Right lobe of liver (tissue), 4 donors: Measurements from ENCODE around the gene EPHA10.

Source experiments
- POLR2A ChIP-seq: fragments of 450-650 bp; IDR thresholded peaks from one replicate; pipeline ENCODE4 v1.6.1; 2017; ENCODE audit warnings: antibody characterized with exemption, mild to moderate bottlenecking
- TF ChIP-seq, protein P1 (sequence below), 4 donors: fragments of 200-600 bp in 3 of 4; fragments of 450-650 bp in 1 of 4; IDR thresholded peaks; one replicate each; pipeline versions ENCODE4 v1.5.1 to v1.8.0; 2016 to 2022; ENCODE audit warnings: antibody characterized with exemption in 4 of 4, mild to moderate bottlenecking in 2 of 4
- donor health status: DM: no; HTN: no; CAD: no.
- donor health status: DM: no; HTN: no; CAD: no.
- donor health status: DM: no; HTN: yes; CAD: no.

DNA sequence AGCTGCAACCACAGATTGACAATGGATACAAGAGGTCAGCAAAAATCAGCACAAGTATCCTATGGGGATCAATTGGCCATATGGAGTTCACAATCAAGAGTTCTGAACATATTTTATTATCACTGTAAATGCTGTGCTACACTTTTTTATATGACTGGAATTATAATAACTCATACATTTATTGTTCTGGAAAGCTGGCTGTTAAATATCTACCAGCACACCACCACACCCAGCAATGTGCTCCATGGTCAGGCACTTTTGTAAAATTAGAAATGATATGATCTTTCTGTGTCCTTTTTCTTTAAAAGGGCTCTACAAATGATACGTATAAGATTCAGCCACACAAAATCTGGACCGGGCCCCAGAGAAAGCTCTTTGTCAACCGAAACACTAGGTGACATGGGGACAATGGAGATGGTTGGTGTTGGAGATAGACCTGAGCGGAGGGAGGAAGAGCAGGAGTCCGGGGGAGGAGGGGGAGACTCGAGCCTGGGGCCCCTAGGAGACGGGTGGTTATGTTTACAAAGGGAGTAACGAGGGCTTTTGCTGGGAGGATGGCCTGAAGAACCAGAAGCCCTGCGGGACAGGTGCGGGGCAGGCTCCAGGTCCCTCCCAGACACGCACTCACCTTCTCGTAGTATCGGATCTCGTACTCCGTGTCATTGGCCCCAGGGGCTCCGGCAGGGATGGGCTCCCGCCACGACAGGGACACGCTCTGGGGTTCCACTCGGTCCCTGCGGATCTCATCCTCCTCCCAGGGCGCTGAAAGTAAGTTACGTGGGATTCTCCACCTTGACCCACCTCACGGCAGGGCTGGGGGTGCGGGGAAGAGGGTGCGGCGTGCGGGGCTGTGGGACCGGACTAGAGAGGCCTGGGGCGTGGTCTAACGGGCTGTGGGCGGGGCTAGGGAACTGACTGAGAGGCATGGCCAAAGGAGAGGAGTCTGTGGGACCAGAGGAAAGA, 30.0 kb downstream of the EPHA10 start:
- TF ChIP-seq, protein P1, sequence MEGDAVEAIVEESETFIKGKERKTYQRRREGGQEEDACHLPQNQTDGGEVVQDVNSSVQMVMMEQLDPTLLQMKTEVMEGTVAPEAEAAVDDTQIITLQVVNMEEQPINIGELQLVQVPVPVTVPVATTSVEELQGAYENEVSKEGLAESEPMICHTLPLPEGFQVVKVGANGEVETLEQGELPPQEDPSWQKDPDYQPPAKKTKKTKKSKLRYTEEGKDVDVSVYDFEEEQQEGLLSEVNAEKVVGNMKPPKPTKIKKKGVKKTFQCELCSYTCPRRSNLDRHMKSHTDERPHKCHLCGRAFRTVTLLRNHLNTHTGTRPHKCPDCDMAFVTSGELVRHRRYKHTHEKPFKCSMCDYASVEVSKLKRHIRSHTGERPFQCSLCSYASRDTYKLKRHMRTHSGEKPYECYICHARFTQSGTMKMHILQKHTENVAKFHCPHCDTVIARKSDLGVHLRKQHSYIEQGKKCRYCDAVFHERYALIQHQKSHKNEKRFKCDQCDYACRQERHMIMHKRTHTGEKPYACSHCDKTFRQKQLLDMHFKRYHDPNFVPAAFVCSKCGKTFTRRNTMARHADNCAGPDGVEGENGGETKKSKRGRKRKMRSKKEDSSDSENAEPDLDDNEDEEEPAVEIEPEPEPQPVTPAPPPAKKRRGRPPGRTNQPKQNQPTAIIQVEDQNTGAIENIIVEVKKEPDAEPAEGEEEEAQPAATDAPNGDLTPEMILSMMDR (IDR thresholded peaks at IDR 0.05): no peak
- TF ChIP-seq POLR2A: no peak
